Activated T-cell treated with anti-CD3 and anti-CD28 coated beads for 1 hour (primary cell): ENCODE results near the gene IGFBP1.

ENCODE experiments used
- DNase-seq: peaks from one replicate; pipeline ENCODE4 v3.0.0-alpha.2; 2020; ENCODE audit warnings: low read depth

Gene IGFBP1

GRCh38 chr7:45881280-45881758 lies 7.0 kb upstream of the IGFBP1 start:
- no peak for DNase-seq

- no peak for DNase-seq
Observed at GRCh38 chr7:45881759-45882464, 6.4 kb upstream of the IGFBP1 start.

- no peak for DNase-seq
Observed at GRCh38 chr7:45882465-45882810, 5.8 kb upstream of the IGFBP1 start.

- no peak for DNase-seq
Observed at GRCh38 chr7:45884136-45884535, 4.2 kb upstream of the IGFBP1 start.

GRCh38 chr7:45885264-45885882 lies 2.9 kb upstream of the IGFBP1 start:
- DNase-seq, result no peak

- no peak for DNase-seq
Observed at GRCh38 chr7:45886931-45887667, 1.2 kb upstream of the IGFBP1 start.

GRCh38 chr7:45888993-45889366 lies 692 bp downstream of the IGFBP1 start:
- no peak for DNase-seq

- no peak for DNase-seq
Observed at GRCh38 chr7:45889367-45890067, 1.2 kb downstream of the IGFBP1 start.

GRCh38 chr7:45890125-45890901 lies 2.0 kb downstream of the IGFBP1 start:
- DNase-seq, result no peak

GRCh38 chr7:45890902-45891461 lies 2.7 kb downstream of the IGFBP1 start:
- DNase-seq, result no peak

- DNase-seq, result no peak
Observed at GRCh38 chr7:45891462-45892402, 3.4 kb downstream of the IGFBP1 start.

- no peak for DNase-seq
Observed at GRCh38 chr7:45892407-45893035, 4.2 kb downstream of the IGFBP1 start.

GRCh38 chr7:45893374-45893995 lies 5.2 kb downstream of the IGFBP1 start:
- DNase-seq, result no peak

- no peak for DNase-seq
Observed at GRCh38 chr7:45893996-45894664, 5.8 kb downstream of the IGFBP1 start.

- DNase-seq, result no peak
Observed at GRCh38 chr7:45894665-45895062, 6.4 kb downstream of the IGFBP1 start.

- DNase-seq, result no peak
Observed at GRCh38 chr7:45897042-45897690, 8.9 kb downstream of the IGFBP1 start.

GRCh38 chr7:45898222-45898621 lies 9.9 kb downstream of the IGFBP1 start:
- no peak for DNase-seq

GRCh38 chr7:45901566-45901965 lies 13.3 kb downstream of the IGFBP1 start:
- no peak for DNase-seq
